Measurements from ENCODE around the gene AIG1. TPM values are rescaled to one million over a fixed set of nuclear protein-coding genes. Genes with fewer than 3 reads are reported as not detected.

Gene AIG1
- polyA plus RNA-seq, 1 of the 3 experiments (the other 2 are of a cell fraction), result 36.8 TPM

DNA sequence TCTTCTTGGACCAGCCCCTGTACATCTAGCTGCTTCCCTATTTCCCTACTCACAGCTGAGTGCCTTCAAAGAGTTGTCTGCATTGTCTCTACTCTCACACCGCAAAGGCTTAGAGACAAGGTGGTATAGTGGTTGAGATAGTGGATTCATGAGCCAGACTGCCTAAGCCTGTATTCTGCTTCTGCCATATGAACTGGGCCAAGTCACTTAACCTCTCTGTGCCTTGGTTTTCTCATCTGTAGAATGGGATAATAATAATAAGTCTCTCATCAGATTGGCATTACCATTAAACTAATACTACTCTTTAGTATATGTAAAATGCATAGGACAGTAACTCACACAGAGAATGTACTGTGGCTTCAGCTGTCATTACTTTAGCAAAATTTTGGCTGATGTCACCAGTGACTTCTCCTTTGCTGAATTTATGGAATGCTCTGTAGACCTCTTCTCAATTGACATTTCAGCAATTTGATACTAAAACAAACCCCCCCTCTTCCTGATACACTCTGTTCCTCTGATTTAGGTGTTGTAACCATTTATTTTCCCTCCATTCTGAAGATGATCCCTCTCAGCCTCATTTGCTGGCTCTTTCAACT lies 233.7 kb downstream of the AIG1 start:
- Histone ChIP-seq H2AFZ (ENCODE audit: low read depth) (no peak overlapping the region), H3F3A (replicated peaks; ENCODE audit: insufficient read depth) (no peaks in the 10 kb centered on the region), H3K4me3 (ENCODE audit: low read depth in 2 of 2, low read length in 1 of 2) (no peak overlapping the region), H3K36me3 (replicated peaks in 1 of 2; ENCODE audit: control insufficient read depth in 1 of 2, insufficient read depth in 2 of 2, low read length in 1 of 2) (no peaks in the 10 kb centered on the region), H3K9ac (no peak overlapping the region), H3K27me3 (ENCODE audit: insufficient read depth) (no peaks in the 10 kb centered on the region), H4K20me1 (ENCODE audit: insufficient read depth) (no peaks in the 10 kb centered on the region), H3K4me2 (no peak overlapping the region), H3K4me1 (ENCODE audit: control insufficient read depth in 1 of 2, insufficient read depth in 2 of 2, low read depth in 1 of 2, low read length in 1 of 2) (peaks cover 0 to 2% of the 10 kb centered on the region in 2 experiments; a peak in 1 of 4 replicates), H3K79me2 (ENCODE audit: insufficient read depth) (no peaks in the 10 kb centered on the region), H3K9me3 (no peaks in the 10 kb centered on the region), H3K9me2 (no peaks in the 10 kb centered on the region), H3K27ac (ENCODE audit: low read depth in 2 of 2, low read length in 1 of 2) (no peak overlapping the region)
- TF ChIP-seq, protein P1, sequence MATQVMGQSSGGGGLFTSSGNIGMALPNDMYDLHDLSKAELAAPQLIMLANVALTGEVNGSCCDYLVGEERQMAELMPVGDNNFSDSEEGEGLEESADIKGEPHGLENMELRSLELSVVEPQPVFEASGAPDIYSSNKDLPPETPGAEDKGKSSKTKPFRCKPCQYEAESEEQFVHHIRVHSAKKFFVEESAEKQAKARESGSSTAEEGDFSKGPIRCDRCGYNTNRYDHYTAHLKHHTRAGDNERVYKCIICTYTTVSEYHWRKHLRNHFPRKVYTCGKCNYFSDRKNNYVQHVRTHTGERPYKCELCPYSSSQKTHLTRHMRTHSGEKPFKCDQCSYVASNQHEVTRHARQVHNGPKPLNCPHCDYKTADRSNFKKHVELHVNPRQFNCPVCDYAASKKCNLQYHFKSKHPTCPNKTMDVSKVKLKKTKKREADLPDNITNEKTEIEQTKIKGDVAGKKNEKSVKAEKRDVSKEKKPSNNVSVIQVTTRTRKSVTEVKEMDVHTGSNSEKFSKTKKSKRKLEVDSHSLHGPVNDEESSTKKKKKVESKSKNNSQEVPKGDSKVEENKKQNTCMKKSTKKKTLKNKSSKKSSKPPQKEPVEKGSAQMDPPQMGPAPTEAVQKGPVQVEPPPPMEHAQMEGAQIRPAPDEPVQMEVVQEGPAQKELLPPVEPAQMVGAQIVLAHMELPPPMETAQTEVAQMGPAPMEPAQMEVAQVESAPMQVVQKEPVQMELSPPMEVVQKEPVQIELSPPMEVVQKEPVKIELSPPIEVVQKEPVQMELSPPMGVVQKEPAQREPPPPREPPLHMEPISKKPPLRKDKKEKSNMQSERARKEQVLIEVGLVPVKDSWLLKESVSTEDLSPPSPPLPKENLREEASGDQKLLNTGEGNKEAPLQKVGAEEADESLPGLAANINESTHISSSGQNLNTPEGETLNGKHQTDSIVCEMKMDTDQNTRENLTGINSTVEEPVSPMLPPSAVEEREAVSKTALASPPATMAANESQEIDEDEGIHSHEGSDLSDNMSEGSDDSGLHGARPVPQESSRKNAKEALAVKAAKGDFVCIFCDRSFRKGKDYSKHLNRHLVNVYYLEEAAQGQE (IDR thresholded peaks at IDR 0.05; ENCODE audit: low read depth, low read length), result no peak
- no peak for TF ChIP-seq FOXM1 (IDR thresholded peaks at IDR 0.05; ENCODE audit: low read depth)
- TF ChIP-seq MXI1 (IDR thresholded peaks at IDR 0.05; ENCODE audit: low read depth, low read length), result no peak
- no peak for TF ChIP-seq RCOR1 (IDR thresholded peaks at IDR 0.05; ENCODE audit: low read length)
- ChIA-PET CTCF (interaction anchor here (1.1 kb wide), 1 partner anchor 15 kb away, joined by 3 read pairs; no protein-coding TSS in a partner anchor), POLR2A (no interaction called here)
- 85% methylated on average over 1 of the region's 1 CpG for WGBS (ENCODE audit: low lambda C conversion rate)
- no peak for DNase-seq

DNA sequence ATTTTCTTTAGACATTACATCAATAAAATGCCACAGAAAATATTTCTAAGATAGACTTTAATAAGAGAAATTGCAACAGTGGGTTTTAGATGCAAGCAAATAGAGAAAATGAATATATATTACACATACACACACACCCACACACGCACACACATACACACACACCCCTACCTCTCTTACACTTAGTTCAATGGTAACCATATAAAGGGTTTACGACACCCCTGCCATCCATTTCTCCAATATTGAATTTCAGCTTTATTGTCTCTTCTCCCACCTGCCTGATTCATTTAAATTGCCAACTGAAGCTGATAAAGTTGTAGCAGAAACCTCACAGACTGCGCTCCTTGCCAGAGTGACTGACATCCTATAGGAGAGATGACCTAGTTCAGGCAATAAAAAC lies 235.2 kb downstream of the AIG1 start:
- H3K27me3 ChIP-seq (ENCODE audit: insufficient read depth), result no peaks in the 10 kb centered on the region
- H3K4me3 ChIP-seq (ENCODE audit: low read depth in 2 of 2, low read length in 1 of 2), result no peak overlapping the region
- no peaks in the 10 kb centered on the region for H3K79me2 ChIP-seq (ENCODE audit: insufficient read depth)
- no peak overlapping the region for H3K27ac ChIP-seq (ENCODE audit: low read depth in 2 of 2, low read length in 1 of 2)
- no peaks in the 10 kb centered on the region for H3F3A ChIP-seq (replicated peaks; ENCODE audit: insufficient read depth)
- ChIA-PET POLR2A (no interaction called here), CTCF (interaction anchor here (0.8 kb wide), 1 partner anchor 821 kb away, joined by 3 read pairs; no protein-coding TSS in a partner anchor)
- no peaks in the 10 kb centered on the region for H3K9me2 ChIP-seq
- H3K4me2 ChIP-seq, result no peak overlapping the region
- H3K9ac ChIP-seq, result no peak overlapping the region
- TF ChIP-seq, protein P2, sequence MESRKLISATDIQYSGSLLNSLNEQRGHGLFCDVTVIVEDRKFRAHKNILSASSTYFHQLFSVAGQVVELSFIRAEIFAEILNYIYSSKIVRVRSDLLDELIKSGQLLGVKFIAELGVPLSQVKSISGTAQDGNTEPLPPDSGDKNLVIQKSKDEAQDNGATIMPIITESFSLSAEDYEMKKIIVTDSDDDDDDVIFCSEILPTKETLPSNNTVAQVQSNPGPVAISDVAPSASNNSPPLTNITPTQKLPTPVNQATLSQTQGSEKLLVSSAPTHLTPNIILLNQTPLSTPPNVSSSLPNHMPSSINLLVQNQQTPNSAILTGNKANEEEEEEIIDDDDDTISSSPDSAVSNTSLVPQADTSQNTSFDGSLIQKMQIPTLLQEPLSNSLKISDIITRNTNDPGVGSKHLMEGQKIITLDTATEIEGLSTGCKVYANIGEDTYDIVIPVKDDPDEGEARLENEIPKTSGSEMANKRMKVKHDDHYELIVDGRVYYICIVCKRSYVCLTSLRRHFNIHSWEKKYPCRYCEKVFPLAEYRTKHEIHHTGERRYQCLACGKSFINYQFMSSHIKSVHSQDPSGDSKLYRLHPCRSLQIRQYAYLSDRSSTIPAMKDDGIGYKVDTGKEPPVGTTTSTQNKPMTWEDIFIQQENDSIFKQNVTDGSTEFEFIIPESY (IDR thresholded peaks at IDR 0.05; ENCODE audit: borderline replicate concordance, low read depth), result no peak
- TF ChIP-seq GABPA (IDR thresholded peaks at IDR 0.05; ENCODE audit: low read depth) (no peak), YY1 (IDR thresholded peaks at IDR 0.05; ENCODE audit: low read depth) (no peak), JUND (IDR thresholded peaks at IDR 0.05) (no peak), TAF1 (IDR thresholded peaks at IDR 0.05; ENCODE audit: borderline replicate concordance, low read depth, low read length) (no peak), RAD21 (IDR thresholded peaks at IDR 0.05; ENCODE audit: low read length) (no peak), POLR2AphosphoS5 (IDR thresholded peaks at IDR 0.05; ENCODE audit: low read depth, low read length) (no peak), ELF1 (IDR thresholded peaks at IDR 0.05) (no peak), TCF12 (IDR thresholded peaks at IDR 0.05) (no peak), TEAD4 (IDR thresholded peaks at IDR 0.05; ENCODE audit: borderline replicate concordance, insufficient read depth) (no peak)
- TF ChIP-seq, protein P3, sequence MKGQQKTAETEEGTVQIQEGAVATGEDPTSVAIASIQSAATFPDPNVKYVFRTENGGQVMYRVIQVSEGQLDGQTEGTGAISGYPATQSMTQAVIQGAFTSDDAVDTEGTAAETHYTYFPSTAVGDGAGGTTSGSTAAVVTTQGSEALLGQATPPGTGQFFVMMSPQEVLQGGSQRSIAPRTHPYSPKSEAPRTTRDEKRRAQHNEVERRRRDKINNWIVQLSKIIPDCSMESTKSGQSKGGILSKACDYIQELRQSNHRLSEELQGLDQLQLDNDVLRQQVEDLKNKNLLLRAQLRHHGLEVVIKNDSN (IDR thresholded peaks at IDR 0.05; ENCODE audit: borderline replicate concordance, low read depth), result no peak
- TF ChIP-seq, protein P4, sequence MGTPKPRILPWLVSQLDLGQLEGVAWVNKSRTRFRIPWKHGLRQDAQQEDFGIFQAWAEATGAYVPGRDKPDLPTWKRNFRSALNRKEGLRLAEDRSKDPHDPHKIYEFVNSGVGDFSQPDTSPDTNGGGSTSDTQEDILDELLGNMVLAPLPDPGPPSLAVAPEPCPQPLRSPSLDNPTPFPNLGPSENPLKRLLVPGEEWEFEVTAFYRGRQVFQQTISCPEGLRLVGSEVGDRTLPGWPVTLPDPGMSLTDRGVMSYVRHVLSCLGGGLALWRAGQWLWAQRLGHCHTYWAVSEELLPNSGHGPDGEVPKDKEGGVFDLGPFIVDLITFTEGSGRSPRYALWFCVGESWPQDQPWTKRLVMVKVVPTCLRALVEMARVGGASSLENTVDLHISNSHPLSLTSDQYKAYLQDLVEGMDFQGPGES (IDR thresholded peaks at IDR 0.05; ENCODE audit: low read depth, low read length), result no peak
- TF ChIP-seq, protein P5, sequence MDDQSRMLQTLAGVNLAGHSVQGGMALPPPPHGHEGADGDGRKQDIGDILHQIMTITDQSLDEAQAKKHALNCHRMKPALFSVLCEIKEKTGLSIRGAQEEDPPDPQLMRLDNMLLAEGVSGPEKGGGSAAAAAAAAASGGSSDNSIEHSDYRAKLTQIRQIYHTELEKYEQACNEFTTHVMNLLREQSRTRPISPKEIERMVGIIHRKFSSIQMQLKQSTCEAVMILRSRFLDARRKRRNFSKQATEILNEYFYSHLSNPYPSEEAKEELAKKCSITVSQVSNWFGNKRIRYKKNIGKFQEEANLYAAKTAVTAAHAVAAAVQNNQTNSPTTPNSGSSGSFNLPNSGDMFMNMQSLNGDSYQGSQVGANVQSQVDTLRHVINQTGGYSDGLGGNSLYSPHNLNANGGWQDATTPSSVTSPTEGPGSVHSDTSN (IDR thresholded peaks at IDR 0.05), result no peak
- no peaks in the 10 kb centered on the region for H3K9me3 ChIP-seq
- H2AFZ ChIP-seq (ENCODE audit: low read depth), result no peak overlapping the region
- H3K36me3 ChIP-seq (replicated peaks in 1 of 2; ENCODE audit: control insufficient read depth in 1 of 2, insufficient read depth in 2 of 2, low read length in 1 of 2), result no peaks in the 10 kb centered on the region
- H4K20me1 ChIP-seq (ENCODE audit: insufficient read depth), result no peaks in the 10 kb centered on the region
- no peak for DNase-seq
- 95% methylated on average over 3 of the region's 3 CpGs for WGBS (ENCODE audit: low lambda C conversion rate)
- H3K4me1 ChIP-seq (ENCODE audit: control insufficient read depth in 1 of 2, insufficient read depth in 2 of 2, low read depth in 1 of 2, low read length in 1 of 2), result no peaks in the 10 kb centered on the region
